NCI-H82 (cell line): ENCODE results near the gene ZNF230.
A peak's percentile ranks its signal among the peaks of the same experiment; 100 is the strongest.

ENCODE experiments used
- DNase-seq: peaks from one replicate; lab custom pipeline; 2025; lab: John Stamatoyannopoulos, UW

Gene ZNF230

DNA sequence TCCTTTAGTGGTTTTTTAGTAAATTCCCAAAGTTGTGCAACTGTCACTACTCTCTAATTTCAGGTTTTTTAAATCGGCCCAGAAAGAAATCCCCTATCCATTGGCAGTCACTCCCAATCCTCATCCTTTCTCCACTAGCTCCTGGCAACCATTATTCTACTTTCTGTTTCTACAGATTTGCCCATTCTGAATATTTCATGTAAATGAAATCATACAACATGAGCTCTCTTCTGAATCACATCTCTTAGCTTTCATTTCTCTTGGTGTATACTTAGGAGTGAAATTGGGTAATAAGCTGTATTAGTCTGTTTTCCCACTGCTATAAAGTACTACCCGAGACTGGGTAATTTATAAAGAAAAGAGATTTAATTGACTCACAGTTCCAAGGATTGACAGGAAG lies 39.4 kb downstream of the ZNF230 start:
- DNase-seq = no peak

DNA sequence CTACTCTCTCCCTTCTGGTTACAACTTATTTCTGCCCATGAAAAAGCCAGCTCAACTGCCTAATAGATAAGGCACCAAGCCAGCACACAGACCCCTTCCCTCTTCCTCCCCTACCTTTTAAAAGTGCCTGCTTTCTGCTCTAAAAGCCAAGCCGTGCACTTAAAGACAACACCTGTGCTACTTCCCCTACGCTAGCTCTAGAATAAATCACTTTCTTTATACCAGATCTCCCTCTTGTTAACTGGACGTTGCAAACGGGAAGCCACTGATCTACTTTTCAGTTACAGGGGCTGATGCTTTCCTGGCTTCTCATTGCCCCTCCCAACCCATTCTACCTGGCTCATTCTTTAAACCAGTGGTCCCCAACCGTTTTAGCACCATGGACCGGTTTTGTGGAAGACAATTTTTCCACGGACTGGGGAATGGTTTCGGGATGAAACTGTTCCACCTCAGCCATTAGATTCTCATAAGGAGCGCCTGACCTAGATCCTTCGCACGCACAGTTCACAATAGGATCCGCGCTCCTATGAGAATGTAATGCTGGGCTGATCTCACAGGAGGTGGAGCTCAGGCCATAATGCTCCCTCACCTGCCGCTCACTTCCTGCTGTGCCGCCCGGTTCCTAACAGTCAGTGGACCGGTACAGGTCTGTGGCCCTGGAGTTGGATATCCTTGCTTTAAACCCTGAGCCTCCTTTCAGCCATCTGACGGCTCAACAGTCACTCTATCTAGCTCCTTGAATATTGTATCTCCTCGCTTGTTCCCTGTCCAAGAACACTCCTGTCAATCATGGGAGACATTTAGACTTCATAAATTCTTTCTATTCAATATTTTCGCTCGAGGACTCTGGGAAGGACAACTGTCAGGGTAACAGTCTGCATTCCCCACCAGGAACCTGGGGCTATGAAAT lies 48.2 kb downstream of the ZNF230 start:
- DNase-seq = peak; percentile 3

DNA sequence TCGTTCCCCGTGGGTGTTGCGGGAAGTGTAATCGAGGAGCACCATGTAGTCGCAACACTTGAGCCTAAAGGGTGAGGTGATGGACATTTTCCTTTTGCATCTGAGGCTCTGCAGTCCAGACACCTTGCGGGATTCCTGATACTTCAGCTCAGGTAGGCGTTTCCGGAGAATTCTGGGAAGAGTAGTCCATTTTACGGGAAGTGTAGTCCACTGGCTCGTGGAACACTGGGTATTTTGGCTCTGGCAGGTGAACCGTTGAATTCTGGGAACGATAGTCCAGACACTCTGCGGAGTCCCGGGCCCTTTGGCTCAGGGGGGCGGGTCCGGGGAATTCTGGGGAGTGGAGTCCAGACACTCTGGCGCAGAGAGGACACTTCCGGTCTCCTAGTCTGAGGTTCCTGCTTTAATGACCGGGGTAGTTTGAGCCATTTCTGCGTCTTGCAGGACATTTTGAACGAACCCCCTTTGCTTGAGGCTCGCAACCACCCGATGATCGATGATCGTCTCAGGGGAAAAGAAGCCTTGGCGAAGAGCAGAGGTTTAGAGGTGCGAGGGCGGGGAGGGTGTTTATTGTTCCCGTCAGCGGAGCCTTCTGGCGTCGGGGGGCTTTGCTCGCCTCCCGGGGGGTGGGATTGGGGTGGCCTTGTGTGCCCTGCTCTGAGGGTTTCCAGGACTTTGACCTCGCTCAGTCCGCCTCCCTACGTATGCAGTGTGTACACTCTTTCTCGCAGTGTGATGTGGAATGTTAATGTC lies 49.1 kb downstream of the ZNF230 start, which contains the start of gene ZNF223:
TSS of gene ZNF223 (plus strand) at position 387 of the 753 bp plus-strand sequence. CDS start 3,141 bp downstream, outside the sequence.
- peak; percentile 91 for DNase-seq

DNA sequence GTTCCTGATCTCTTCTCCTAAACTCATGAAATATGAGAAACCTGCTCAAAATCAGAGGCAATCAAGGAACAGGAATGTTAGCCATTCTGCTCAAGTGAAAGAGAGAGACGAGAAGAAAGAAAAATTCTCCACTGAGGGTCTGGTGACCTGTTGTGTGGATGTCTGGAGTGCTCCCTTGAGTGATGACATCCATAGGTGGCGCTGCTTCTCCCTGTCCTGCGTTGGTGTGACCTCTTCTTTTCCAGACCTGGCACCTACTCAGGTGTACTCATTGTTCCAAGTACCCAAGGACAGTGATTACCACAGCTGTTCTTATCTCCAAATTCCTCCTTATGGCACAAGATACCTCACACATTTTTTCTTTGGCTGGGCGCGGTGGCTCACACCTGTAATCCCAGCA lies 53.1 kb downstream of the ZNF230 start:
- no peak for DNase-seq

DNA sequence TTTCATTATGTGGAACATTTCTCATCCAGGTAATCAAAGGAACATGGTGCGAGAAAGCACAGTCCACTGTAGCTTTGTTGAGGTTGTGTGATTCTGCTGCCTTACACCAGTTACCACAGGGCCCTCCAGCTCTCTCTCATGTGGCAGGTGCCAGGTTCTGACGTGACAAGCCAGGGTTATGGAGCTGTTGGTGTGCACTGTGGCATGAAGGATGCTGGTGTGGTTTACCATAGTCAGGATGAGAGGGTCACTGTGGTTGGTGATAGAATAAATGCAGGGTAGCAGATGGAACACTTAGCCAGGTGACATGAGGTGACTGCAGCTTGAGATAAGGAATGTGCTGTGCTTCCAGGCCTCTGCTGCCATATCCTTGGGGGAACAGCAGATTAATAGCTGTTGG lies 56.5 kb downstream of the ZNF230 start:
- DNase-seq = no peak

DNA sequence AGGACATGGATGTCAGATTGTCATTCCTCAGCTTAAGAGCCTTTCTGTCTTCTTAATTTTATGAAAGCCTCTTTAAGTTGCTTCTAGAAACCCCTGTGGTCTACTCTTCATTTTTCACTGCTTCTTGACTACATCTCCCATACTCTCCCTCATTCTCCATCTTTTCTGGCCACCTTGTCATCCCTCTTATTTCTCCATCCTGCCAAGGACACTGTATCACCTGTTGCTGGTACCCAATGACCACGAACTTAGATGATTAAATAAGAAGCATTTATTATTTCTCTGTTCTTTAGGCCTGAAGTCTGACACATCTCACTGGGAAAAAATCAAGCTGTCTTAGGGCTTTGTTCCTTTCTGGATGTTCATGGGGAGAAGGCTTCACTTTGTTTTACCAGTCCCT lies 58.3 kb downstream of the ZNF230 start:
- DNase-seq = no peak
